Suprapubic skin (tissue), 4 donors: Measurements from ENCODE around the gene HINT1.

Source experiments
- CTCF ChIP-seq, 2 donors: fragments of 200-600 bp in 1 of 2; fragments of 450-650 bp in 1 of 2; sonication (generic) in 1 of 2; IDR thresholded peaks; one replicate each; pipeline ENCODE4 v1.5.1; 2016 to 2019; ENCODE audit warnings: antibody characterized with exemption in 2 of 2, mild to moderate bottlenecking in 1 of 2, moderate library complexity in 1 of 2
- EP300 ChIP-seq: sonication (generic); formaldehyde crosslinking; IDR thresholded peaks from one replicate; pipeline ENCODE4 v1.6.1; 2017; ENCODE audit warnings: antibody characterized with exemption
- POLR2AphosphoS5 ChIP-seq, 3 donors: sonication (generic); formaldehyde crosslinking; IDR thresholded peaks; one replicate each; pipeline ENCODE4 v1.6.1; 2017; ENCODE audit warnings: antibody characterized with exemption in 3 of 3

- no peak for TF ChIP-seq POLR2AphosphoS5 (IDR thresholded peaks at IDR 0.05)
- TF ChIP-seq CTCF (IDR thresholded peaks at IDR 0.05) = no peak
- TF ChIP-seq EP300 = no peak
Measured at GRCh38 chr5:131204964-131205363, 39.9 kb upstream of the HINT1 start.
